ENCODE data around the gene THOP1.
A peak's percentile ranks its signal among the peaks of the same experiment; 100 is the strongest.

The THOP1 gene

DNA sequence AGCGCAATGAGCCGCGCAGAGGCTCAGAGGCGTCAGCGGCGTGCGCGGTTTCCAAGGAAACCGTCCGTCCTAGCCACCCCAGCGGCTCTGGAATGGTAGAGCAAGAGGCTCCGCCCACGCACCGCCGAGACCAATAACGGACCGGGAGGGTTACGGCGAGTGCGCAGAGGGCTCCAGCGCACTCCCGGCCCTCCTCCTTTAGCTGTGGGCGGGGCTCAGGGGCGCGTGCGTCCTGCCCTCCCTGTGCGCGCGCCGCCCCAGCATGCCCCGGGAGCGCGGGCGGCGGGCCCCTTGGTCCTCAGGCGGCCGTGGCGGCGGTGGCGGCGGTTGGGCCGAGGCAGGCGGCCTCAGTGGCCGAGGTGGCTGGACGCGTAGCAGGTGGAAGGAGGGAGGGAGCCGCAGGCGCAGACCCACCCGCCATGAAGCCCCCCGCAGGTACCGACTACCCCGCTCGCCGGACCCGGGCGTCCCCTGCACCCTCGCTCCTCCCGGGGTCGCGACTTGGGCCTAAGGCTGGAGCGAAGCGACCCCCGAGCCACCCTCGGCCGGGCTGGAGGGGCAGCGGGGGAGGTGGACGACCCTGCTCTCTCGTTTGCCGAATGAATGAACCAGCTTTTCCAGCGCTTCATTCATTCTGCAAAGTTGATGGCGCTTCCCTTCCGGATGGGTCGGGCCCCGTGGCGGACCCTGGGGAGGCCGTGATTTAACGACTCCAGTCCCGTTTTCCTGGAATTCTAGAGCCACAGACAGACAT lies at the start of gene THOP1:
Gene THOP1 (plus strand): TSS at position 260 of the 754 bp plus-strand sequence. CDS start 160 bp downstream, at position 420.
- peak; percentile 99 for DNase-seq

DNA sequence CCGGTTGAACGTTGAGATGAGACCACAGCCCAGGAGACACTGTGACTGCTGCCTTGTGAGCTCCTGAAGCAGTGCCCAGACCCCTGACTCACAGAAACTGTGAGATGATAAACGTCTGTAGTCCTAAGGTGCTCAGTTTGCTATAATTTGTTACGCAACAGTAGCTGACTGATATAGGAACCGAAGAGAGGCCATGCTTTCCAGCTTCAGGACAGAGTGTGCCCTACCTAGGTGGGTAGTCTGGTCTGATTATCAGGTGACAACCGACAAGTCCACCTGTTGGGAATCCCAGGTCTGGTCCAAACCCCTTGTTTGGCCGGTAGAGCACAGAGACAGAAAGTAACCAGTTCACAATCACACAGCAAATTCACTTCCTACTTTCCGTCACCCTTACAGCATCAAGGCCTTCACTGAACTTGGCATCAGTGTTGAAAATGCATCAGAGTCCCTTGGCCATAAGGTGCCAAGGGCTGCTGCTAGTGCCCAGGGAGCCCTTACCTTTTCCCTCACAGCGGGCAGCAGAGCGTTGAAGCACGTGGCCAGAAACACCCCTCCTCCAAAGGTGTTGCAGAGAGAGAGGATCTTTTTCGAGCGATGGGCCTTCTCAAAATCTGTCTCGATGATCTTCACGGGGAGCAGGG lies 48.6 kb upstream of the THOP1 start:
- no peak for DNase-seq

DNA sequence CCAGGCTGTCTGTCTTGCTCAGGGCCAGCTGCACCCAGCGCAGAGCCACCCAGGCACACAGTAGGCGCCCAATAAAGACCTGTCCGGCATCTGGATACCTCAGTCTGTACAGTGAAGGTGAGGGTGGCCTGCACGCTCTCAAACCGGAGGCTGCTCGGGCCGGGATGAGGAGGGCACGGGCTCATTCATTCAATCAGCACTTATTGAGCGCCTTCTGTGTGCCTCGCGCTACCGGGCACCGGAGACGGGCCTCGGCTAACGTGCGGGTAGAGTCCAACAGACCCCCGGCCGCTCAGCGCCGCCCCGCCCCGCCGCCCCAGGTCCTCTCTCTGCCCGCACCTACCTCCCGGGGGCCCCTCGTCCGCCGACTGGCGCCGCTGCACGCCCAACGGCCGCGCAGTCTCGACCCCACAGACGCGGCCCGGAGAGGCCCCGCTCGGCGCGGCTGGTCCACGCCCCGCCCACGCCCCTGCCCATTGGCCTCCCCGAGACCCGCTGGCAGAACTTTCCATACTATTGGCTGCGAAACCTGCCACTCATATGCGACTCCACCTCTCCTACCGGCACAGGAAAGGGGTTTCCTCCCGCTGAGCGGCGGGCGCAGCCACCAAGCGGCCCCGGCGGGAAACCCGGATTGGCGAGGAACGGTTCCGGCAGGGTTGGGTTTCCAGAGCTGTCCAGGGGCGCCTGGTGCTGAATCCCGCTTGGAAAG lies 45.5 kb upstream of the THOP1 start, which contains the start of gene SLC39A3:
Gene SLC39A3 (minus strand): TSS at position 416 of the 712 bp plus-strand sequence. CDS start 2,760 bp downstream, outside the sequence.
- peak; percentile 99 for DNase-seq

DNA sequence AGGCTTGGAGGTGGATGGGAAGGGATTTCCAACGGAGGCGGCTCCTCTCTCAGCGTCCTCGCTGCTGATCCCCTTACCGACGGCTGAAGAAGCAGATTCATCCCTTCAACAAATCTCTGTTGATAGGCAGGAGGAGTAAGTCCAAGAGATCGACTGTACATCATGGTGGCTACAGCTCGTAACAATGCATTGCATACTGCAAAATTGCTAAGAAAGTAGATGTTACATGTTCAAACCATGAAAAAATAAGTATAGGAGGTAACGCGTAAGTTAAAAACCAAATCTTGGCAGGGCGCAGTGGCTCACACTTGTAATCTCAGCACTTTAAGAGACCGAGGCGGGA lies 45.0 kb upstream of the THOP1 start:
- DNase-seq, result peak; percentile 29

DNA sequence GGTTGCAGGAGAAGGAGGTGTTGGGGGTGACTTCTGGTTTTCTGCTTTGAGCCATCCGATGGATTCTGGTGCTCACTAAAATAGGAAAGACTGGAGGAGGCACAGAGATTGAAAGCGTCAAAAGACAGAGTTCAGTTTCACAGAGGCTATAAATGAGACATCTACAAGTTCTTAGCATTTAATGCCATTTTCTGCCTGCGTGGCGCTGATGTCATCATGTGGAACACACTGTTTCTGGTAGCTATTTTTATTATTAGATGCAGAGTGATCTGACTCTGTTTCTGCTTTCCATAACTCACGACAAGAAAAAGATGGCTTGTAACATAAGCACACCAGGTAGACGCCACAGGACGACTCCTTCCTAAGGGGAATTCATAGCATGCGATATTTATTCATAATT lies 42.2 kb upstream of the THOP1 start:
- DNase-seq, result no peak

DNA sequence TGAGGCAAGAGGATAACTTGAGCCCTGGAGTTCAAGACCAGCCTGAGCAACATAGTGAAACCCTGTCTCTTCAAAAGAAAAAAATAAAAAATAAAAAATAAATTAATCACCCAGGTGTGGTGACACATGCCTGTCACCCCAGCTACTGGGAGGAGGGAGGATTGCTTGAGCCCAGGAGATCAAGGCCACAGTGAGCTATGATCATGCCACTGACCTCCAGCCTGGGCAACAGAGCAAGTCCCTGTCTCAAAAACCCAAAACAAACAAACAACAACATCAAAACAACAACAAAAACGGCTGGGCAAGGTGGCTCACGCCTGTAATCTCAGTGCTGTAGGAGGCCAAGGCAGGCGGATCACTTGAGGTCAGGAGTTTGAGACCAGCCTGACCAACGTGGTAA lies 41.2 kb upstream of the THOP1 start:
- no peak for DNase-seq

DNA sequence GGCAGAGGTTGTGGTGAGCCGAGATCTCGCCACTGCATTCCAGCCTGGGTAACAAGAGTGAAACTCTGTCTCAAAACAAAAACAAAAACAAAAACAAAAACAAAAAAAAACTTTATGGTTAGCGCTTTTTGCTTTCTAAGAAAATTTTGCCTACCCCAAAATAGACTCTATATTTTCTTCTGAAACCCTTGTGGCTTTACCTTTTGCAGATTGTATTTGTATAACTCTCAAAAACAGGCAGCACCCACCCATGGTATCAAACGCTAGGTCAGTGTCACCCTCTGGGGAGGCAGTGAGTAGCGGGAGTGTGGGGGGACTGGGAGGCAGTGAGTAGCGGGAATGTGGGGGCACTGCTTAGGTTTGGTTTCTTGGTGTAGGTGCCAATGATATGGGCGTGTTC lies 38.0 kb upstream of the THOP1 start:
- no peak for DNase-seq

DNA sequence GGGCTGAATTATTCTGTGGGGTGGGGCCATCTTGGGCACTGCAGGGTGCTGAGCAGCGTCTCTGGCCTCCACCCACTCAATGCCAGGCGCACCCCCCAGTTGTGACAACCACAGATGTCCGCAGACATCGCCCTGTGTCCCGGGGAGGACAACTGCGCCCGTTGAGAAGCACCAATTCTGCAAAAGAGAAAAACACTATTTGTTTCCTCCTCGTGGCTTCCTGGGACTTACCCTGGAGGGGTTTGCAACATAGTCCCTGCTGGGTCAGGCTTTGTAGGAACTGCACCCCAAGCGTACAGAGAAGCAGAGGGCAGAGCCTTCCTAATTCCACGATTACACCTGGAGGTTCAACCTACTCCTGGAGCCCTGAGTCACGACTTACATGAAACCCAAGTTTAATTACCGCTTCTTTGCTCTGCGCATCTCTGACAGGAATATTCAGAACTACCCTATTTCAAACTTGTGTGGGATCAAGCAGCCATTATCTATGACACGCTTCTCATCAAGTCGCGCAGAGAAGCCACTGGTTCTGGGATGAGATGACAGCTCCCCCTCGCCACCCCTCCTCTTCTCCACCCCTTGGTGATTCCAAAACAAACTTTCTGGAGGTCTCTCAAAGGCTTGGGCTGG lies 34.4 kb upstream of the THOP1 start:
- DNase-seq, result no peak

DNA sequence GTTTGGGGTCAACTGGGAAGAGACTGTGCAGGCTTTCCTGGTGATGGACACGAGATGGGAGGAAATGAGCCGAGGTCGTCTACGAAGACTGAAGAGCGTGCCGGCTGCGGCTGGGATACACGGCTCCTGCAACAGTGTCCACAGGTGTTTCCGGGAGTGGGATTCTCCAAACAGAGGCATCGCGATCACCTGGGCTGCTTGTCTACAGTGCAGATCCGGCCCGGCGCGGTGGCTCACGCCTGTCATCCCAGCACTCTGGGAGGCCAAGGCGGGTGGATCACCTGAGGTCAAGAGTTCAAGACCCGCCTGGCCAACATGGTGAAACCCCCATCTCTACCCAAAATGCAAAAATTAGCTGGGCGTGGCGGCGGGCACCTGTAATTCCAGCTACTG lies 33.9 kb upstream of the THOP1 start:
- DNase-seq, result no peak

DNA sequence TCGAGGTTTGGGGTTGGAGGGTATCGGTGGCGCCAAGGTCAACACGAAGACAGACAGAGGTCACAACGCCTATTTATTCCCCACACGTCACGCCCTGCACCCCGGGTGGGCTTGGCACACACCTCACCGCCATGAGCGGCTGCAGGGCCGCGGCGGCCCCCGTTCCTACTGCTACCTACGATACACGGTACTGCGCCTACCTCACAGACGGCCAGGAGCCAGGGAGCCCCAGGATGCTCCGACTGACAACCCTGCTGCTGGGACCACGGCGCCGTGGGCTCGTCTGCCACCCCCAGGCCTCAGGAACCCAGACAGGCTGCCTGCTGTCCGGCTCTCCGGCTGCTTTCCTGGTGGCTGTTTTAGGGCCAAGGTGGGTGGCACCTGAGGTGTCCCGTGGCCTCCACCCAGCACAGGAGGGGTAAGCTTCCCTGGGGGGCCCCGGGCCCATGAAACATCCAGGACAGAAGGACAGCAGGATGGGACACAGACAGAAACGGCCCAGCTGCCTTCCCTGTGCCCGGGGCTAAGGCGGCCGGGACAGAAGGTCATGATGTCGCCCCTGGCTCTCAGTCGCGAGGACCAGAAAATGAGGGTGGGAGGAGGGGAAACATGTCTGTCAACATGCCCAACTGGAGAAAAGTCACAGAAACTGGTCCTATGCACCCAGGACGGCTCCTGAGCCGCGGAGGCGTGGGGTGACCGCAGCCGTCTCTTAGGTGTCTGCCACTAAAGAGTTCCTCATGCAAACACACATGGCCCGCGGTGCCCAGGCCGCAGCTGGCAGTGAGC lies 30.4 kb upstream of the THOP1 start:
- peak; percentile 23 for DNase-seq

DNA sequence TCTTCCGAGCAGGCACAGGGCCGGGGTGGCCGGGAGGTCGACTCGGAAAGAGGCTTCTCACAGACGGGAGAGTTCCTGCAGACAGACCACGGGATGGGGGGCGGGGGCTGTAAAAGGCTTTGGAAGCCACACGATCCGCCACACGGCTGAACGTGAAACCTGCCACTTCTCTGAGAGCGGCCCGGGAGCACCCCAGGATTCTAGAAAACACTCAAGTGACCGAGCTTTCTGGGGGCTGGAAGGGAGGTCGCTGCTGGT lies 29.9 kb upstream of the THOP1 start:
- DNase-seq, result peak; percentile 19

DNA sequence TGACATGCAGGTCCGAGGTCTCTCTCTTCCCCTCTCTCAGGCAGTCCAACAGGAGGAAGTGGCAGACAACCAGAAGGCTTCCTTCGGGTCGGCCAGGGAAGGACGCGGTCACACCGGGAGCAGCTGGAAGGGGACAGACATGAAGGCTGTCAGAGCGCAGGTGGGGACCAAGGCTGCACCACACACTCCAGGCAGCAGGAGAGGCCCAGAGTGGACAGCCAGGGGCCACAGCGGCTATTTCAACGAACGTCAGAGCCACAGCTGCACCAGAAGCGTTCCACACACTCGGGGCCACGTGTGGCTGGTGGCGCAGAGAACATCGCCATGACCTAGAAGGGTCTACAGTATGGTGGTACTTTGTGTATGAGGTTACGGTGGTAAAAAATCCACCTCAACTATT lies 29.5 kb upstream of the THOP1 start:
- DNase-seq, result peak; percentile 16

DNA sequence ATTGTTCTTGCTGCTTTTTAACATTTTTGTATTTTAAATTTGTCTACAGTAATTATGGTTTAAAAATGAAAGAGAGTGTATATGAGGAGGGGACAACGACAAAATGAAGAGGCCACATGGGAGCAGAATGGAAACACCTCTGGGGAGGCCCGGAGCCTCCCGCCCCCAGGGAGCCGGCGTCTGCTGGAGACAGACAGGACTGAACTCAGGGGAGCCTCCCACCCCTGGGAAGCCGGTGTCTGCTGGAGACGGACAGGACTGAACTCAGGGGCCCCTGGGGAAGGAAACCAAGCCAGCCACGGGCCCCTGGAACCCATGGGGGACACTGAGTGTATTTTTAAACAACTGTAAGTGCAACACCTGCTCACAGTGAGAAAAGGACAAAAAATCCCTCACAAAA lies 28.8 kb upstream of the THOP1 start:
- DNase-seq, result no peak

DNA sequence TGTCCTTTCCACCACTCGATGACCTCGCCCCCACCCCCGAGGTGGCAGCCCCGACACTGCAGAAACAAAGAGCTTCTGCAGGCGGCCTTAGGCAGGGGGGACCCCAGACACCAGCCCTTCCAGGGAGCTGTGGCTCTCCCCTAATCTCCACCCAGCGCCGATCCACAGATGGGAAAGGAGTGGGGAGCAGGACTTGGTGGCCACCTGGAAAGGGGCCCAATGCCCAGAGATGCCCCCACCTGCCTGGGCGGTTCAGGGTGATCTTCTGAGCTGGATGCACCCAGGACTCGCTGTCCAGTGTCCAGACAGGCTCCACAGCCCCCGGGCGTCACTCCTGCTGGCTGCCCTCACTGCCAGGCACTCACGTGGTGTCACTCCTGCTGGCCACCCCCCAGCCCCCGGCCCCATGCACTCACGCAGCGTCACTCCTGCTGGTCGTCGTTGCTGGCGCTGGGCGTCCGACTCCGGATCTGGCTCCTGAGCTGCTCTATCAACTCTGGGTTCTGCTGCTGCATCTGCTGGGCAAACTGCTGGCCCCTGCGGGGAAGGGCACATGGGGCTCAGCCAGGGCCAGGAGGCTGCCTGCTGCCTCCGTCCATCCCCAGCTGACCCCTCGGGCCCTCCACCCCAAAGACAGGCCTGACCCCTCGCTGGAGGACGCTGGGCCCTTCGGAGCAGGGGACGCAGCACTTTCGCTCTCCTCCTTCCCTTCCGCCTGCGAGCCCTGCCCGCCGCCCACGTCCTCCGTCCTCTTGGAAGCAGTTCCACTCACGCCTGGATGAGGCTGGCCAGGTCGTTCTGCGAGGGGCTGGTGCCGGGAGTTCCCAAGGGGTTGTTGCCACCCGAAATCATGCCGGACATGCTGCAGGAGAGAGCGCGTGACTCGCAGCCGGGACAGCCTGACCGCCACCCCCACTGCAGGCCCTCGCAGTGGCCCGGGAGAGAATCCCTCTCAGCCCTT lies 28.1 kb upstream of the THOP1 start:
- DNase-seq, result peak; percentile 24

DNA sequence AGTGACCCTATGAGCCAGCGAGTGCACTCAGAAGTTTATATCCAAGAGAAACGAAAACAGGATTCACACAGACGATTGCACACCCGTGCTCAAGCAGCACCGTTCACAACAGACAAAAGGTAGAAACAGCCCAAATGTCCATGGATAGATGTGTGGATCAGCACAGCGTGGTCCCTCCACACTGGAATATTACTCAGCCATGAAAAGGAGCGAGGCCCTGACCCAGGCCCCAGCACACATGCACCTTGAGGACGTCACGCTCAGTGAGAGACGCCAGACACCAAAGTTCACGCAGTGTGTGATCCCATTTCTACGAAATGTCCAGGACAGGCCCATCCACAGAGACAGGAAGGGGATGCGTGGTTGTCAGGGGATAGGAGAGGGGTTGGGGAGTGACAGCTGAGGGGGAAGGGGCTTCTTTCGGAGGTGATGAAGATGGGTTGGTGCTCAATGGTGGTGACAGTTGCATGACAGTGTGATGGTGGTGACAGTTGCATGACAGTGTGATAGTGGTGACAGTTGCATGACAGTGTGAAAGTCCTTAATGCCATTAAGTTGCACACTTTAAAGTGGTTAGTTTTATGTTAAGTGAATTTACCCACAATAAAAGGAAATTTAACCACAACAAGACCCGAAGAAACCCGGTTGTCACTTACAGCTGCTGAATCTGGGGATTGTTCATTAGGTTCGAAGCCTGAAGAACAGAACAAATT lies 26.5 kb upstream of the THOP1 start:
- peak; percentile 19 for DNase-seq

DNA sequence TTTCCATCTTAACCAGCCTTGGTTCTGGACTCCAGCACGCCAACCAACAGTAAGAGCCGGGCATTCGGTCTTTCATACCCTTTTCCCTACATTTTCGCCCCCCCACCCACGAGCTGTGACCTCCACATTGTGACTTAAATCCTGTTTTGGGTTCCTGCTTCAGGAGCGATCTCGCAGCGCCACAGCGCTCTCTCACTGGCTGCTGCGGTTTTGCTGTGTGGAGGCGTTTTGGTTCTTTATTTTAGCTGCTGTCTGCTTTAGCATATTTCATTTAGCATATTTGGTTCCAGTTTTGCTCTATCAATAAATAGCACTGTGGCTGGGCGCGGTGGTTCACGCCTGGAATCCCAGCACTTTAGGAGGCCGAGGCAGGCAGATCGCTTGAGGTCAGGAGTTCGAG lies 25.9 kb upstream of the THOP1 start:
- DNase-seq, result no peak

DNA sequence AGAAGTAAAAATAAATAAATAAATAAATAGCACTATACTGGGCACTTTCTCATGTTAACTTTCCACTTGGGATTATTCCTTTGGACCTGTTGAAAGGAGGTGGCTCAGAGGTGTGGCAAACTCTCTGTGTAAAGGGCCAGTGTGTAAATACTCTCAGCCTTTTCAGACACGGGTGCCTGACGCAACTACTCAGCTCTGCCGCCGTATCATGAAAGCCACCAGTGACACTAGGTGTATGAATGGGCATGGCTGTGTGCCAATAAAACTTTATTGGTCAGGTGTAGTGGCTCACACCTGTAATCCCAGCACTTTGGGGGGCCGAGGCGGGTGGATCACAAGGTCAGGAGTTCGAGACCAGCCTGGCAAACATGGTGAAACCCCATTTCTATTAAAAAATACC lies 25.3 kb upstream of the THOP1 start:
- no peak for DNase-seq

DNA sequence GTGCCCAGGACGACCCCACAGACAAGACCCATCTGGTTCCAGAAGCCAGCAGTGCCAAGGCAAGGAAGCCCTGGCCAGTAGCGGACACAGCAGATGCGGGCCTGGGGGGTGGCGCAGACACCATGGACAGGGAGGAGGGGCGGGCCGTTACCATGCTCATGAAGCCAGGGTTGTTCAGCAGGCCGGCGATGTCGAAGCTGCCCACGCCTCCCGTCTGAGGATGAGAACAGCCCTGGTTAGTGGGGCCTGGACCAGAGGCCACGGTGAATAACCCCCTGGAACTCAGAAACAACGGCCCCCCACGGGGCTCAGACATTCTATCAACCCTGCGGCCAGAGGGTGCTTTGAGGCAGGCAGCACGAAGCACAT lies 24.0 kb upstream of the THOP1 start:
- DNase-seq, result no peak

DNA sequence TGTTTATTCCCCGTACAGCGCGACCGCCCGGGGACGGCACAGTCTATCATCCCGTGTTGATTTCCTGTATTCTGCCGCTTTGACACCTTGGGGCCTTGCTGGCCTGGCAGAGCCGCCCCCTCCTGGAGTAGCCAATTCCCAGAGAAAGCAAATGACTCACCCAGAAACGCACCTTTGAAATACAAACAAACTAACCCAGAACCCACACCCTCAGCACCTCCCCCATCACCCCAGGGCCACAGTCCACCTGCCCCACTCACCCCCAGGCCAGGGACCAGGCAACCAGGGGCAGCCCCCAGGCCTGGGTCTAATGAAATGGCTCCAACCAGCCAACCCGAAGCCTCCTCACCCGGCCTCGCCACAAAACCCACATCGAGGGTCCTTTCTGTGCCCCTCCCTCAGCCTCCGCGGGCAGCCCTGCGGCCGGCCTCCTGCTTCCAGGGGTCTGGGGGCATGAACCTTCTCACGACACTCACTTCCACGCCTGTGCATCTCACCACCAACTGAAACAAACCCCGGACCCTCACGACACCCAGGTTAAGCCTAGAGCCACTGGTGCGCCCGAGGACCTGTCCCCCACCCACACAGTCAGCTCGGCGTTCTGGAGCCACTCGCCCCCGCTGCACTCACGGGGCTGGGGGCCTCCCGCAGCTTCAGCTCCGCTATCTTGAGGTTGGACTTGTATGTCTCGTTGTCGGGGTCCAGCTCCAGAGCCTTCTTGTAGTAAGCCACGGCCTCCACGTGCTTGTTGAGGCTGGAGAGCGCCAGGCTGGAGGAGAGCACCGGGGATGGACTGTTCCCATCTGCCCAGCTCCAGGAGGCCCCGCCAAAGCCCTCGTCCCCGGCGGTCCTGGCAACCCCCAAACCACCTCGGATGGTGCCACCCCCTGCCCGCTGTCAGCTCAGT lies 23.2 kb upstream of the THOP1 start:
- peak; percentile 26 for DNase-seq
